Measurements from ENCODE around the gene JPH3. TPM values are rescaled to one million over a fixed set of nuclear protein-coding genes. Genes with fewer than 3 reads are reported as not detected.
"Not testable (repeated sequence)": the region's sequence is repeated elsewhere in the genome, so short reads cannot be mapped to it uniquely, and the experiment has no call there.

JPH3 gene
- total RNA-seq, 2 experiments from 2014 or later: not detected

GRCh38 chr16:87709677-87710076 lies 107.4 kb downstream of the JPH3 start:
- no peak for DNase-seq
- Mint-ChIP-seq H3K9me3 (no peaks in the 10 kb centered on the region), H3K27me3 (no peaks in the 10 kb centered on the region), H3K27ac (no peak overlapping the region), H3K4me3 (no peak overlapping the region), H3K36me3 (ENCODE audit: low read depth) (peaks cover 30% of the 10 kb centered on the region), H3K4me1 (peaks cover 26% of the 10 kb centered on the region)
- POLR2A ChIA-PET: interaction anchor here (1.1 to 1.5 kb wide), 2 partner anchors 56 to 321 kb away, joined by 3 to 6 read pairs; partner anchors contain the start of gene KLHDC4
- CTCF ChIA-PET: no interaction called here

DNA sequence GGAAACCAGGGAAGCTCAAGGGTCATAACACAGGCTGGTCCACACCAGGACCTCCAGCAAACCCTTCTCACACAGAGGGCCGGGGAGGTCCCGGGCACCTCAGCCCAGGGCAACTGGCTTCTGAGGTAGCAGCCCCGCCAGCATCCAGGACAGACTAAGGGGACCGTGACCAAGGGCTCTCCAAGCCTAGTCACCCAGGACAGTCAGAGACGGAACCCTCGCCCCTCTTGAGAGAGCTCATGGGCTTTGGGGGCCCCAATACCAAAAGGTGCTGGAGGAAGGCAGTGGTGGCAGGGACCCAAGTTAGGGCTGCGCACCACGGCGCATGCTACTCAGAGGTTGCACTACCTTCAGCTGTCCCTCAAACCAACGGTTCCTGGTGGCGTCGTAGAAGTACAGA lies 108.6 kb downstream of the JPH3 start:
- Mint-ChIP-seq H3K9me3 (no peaks in the 10 kb centered on the region), H3K4me3 (no peak overlapping the region), H3K36me3 (ENCODE audit: low read depth) (peaks cover 40% of the 10 kb centered on the region), H3K27ac (no peak overlapping the region), H3K4me1 (peaks cover 31% of the 10 kb centered on the region), H3K27me3 (no peaks in the 10 kb centered on the region)
- ChIA-PET CTCF (no interaction called here), POLR2A (interaction anchor here (1.5 to 1.7 kb wide), 2 partner anchors 10 to 55 kb away, joined by 6 to 8 read pairs; partner anchors contain the start of gene KLHDC4)
- DNase-seq: no peak

- Mint-ChIP-seq H3K27me3 (no peaks in the 10 kb centered on the region), H3K9me3 (no peaks in the 10 kb centered on the region), H3K27ac (peak overlapping the region; percentile 26), H3K4me1 (peaks cover 31% of the 10 kb centered on the region), H3K4me3 (no peak overlapping the region), H3K36me3 (ENCODE audit: low read depth) (peaks cover 44% of the 10 kb centered on the region)
- no peak for DNase-seq
- CTCF ChIA-PET: interaction anchor here (2.5 kb wide), 1 partner anchor 10 kb away, joined by 8 read pairs; no protein-coding TSS in a partner anchor
- POLR2A ChIA-PET: no interaction called here
Measured at GRCh38 chr16:87712184-87712762, 110.0 kb downstream of the JPH3 start.

DNA sequence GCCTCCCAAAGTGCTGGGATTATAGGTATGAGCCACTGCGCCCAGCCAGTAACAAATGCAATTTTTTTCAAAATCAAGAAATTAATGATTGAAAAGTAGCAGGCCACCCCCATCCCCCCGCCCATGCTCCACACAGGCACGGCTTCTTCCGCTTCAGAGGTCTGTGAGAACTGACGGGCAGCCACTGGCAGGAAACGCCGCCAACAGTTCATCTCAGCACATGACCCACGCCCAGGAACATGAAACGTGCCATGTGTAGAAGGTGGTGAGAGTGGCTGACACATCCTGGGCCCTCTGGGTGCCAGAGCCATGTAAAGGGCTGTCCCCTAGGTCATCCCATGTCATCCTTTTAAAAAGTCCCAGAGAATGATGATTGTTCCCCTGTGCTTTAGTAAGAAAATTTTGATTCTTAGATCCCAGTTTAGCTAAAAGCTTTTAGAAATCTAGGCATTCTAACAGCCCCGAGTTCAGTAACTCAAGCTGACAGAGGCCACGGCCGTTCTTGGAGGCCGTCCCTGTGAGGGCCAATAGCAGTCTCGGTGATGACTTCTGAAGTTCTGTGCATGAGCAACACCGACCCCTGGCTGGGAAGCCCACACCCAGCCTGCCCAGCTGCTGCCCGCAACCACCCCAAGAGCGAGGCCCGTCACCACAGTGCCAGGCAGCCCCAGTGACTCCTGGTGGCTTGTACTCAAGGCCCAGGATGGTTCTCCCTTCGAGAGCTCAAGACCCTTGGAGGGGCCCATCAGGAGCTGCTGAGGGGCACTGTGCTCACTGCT lies 111.3 kb downstream of the JPH3 start:
- Mint-ChIP-seq H3K4me1 (peaks cover 34% of the 10 kb centered on the region), H3K36me3 (ENCODE audit: low read depth) (peaks cover 39% of the 10 kb centered on the region), H3K4me3 (no peak overlapping the region), H3K27me3 (no peaks in the 10 kb centered on the region), H3K27ac (peak overlapping the region; percentile 88), H3K9me3 (no peaks in the 10 kb centered on the region)
- ChIA-PET POLR2A (interaction anchor here (0.6 to 1.3 kb wide), 5 partner anchors 11 to 409 kb away, joined by 3 to 5 read pairs (median 3); no protein-coding TSS in a partner anchor), CTCF (interaction anchor here (1.0 to 2.5 kb wide), 3 partner anchors 11 to 65 kb away, joined by 3 to 8 read pairs (median 3); no protein-coding TSS in a partner anchor)
- DNase-seq: peak; percentile 80

GRCh38 chr16:87715231-87715630 lies 112.9 kb downstream of the JPH3 start:
- Mint-ChIP-seq H3K4me1 (peaks cover 34% of the 10 kb centered on the region), H3K9me3 (no peaks in the 10 kb centered on the region), H3K27me3 (no peaks in the 10 kb centered on the region), H3K27ac (peak overlapping the region; percentile 0), H3K4me3 (no peak overlapping the region), H3K36me3 (ENCODE audit: low read depth) (peaks cover 45% of the 10 kb centered on the region)
- no peak for DNase-seq
- ChIA-PET CTCF (interaction anchor here (0.7 kb wide), 1 partner anchor 156 kb away, joined by 3 read pairs; no protein-coding TSS in a partner anchor), POLR2A (interaction anchor here (0.8 to 1.3 kb wide), 2 partner anchors 9 to 50 kb away, joined by 3 read pairs; no protein-coding TSS in a partner anchor)

DNA sequence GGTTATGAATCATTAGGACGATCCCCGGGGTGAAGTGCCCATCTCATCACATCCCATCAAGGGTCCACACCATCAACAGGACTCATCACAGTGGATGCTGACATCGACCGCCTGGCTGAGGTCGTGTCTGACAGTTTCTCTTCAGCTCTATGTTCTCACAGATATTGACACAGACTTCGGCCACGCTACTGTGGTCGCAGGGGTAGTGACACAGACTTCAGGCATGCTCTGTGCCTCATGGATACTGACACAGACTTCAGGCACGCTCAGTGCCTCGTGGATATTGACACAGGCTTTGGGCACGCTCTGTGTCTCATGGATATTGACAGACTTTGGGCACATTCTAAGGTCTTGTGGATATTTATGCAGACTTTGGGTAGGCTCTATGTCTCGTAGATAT lies 113.3 kb downstream of the JPH3 start:
- H3K4me3 Mint-ChIP-seq: no peak overlapping the region
- peaks cover 45% of the 10 kb centered on the region for H3K36me3 Mint-ChIP-seq (ENCODE audit: low read depth)
- CTCF ChIA-PET: interaction anchor here (0.8 kb wide), 1 partner anchor 36 kb away, joined by 3 read pairs; no protein-coding TSS in a partner anchor
- H3K27me3 Mint-ChIP-seq: no peaks in the 10 kb centered on the region
- H3K27ac Mint-ChIP-seq: peak overlapping the region; percentile 0
- no peaks in the 10 kb centered on the region for H3K9me3 Mint-ChIP-seq
- no peak for DNase-seq
- H3K4me1 Mint-ChIP-seq: peaks cover 34% of the 10 kb centered on the region
- POLR2A ChIA-PET: interaction anchor here (0.8 kb wide), 1 partner anchor 10 kb away, joined by 3 read pairs; no protein-coding TSS in a partner anchor

DNA sequence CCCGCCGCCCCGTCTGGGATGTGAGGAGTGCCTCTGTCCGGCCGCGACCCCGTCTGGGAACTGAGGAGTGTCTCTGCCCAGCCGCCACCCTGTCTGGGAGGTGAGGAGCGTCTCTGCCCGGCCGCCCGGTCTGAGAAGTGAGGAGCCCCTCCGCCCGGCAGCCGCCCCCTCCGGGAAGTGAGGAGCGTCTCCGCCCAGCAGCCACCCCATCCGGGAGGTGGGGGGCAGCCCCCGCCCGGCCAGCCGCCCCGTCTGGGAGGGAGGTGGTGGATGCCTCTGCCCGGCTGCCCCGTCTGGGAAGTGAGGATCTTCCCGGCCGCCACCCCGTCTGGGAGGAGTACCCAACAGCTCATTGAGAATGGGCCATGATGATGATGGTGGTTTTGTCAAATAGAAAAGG lies 116.5 kb downstream of the JPH3 start:
- CTCF ChIA-PET, H3K27ac Mint-ChIP-seq, DNase-seq, POLR2A ChIA-PET, H3K4me3 Mint-ChIP-seq, H3K27me3 Mint-ChIP-seq, H3K9me3 Mint-ChIP-seq: not testable (repeated sequence)
- peaks cover 19% of the 10 kb centered on the region for H3K4me1 Mint-ChIP-seq
- peaks cover 59% of the 10 kb centered on the region for H3K36me3 Mint-ChIP-seq (ENCODE audit: low read depth)

DNA sequence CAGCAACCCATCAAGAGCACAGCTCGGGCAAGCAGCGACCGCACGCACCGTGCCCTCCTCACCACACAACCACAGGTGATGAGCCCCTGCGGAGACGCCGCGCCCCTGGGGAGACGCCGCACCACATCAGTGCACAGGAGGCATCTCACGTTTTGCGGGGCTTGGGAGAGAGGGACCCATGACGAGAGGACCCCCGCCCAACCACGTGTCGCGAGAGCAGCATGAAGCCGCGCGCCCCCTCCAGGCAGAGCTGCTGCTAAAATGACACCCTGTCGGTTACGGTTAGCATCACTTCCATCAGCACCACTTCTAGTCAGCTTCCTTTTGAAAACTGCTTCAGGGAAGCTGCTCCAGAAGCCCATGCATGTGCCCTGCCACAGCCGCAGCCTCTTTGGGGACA lies 118.1 kb downstream of the JPH3 start:
- Mint-ChIP-seq H3K36me3 (ENCODE audit: low read depth) (peaks cover 57% of the 10 kb centered on the region), H3K27me3 (no peaks in the 10 kb centered on the region), H3K4me3 (no peak overlapping the region), H3K27ac (no peak overlapping the region), H3K4me1 (peaks cover 9% of the 10 kb centered on the region), H3K9me3 (no peaks in the 10 kb centered on the region)
- POLR2A ChIA-PET: no interaction called here
- DNase-seq: no peak
- CTCF ChIA-PET: no interaction called here

DNA sequence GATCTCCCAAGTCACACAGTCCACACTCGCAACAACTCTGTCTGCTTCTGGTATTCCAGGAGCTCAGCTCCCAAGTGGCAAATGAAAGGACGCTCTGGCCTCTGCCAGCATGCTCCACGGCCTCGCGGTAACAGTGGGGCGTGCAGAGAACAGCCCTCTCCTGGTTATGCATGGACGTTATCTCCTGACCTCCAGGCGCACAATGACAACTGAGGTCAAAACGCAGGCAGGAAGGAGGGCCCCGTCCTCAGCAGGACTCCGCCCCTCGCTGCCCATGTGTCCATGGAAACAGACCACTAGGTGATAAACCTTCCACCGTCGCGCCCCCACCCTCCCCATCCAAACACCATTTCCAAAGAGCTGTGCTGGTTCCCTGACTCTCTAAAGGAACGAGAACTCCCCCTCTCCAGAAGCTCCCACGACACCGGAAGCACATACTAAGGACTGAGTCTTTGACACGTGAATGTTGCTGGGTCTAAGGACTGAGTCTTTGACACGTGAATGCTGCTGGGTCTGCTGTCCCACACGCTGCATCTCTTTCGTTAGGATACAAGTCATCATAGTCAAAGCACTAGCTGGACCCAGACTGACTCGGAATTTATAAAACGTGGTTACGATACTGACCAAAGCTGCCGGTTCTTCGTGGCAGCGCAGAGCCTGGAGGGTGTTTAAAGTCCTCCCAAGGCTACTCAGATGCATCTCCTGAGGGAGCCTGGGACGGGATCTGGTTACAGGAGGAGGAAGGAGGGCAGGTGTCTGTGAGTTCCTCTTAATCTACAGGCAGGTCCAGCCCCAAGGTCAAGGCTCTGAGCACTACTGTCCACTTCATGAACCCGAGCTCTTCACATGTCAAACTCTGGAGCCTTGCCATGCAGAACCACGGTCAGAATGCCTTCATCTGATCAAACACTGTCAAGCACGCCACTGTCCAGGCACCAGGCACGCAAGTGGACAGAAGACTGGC lies 119.6 kb downstream of the JPH3 start:
- POLR2A ChIA-PET: interaction anchor here (3.0 kb wide), 1 partner anchor 43 kb away, joined by 7 read pairs; the partner anchor contains the start of gene KLHDC4
- Mint-ChIP-seq H3K4me3 (no peak overlapping the region), H3K36me3 (ENCODE audit: low read depth) (peaks cover 57% of the 10 kb centered on the region), H3K27ac (no peak overlapping the region), H3K9me3 (no peaks in the 10 kb centered on the region), H3K4me1 (peaks cover 7% of the 10 kb centered on the region), H3K27me3 (no peaks in the 10 kb centered on the region)
- CTCF ChIA-PET: interaction anchor here (0.8 to 1.4 kb wide), 2 partner anchors 57 to 86 kb away, joined by 3 to 4 read pairs; no protein-coding TSS in a partner anchor
- no peak for DNase-seq

DNA sequence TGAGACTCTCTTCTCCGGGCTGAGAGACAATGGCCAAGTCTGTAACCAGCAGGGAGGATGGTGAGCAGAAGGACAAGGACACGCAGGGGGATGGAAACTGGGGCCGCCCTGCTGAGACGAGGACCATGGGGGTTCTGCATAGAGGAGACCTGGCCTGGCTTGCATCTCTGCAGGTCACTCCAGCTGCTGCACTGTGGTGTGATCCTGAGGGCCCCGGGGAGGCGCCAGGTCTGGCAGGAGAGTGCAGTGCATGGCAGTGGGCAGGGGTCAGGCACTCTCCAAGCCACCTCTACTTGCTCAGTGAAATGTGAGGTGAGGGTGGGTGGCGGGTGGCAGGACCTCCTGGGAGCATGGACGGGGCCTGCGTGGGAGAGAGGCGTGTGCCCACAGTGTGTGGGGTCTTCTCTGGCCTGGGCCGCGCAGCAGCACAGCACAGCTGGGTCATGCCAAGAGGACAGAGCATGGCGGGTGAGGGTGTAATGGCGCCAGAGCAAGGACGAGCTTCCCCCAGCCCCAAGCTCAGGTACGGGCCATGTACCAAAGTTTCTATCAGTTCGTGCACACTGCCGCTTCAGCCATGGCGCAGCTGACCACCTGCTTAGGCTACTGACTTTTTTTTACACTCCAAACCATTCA lies 120.4 kb downstream of the JPH3 start:
- Mint-ChIP-seq H3K27me3 (no peaks in the 10 kb centered on the region), H3K9me3 (no peaks in the 10 kb centered on the region), H3K36me3 (ENCODE audit: low read depth) (peaks cover 63% of the 10 kb centered on the region), H3K4me1 (peaks cover 8% of the 10 kb centered on the region), H3K27ac (no peak overlapping the region), H3K4me3 (no peak overlapping the region)
- DNase-seq: no peak
- POLR2A ChIA-PET: interaction anchor here (3.0 kb wide), 1 partner anchor 42 kb away, joined by 7 read pairs; the partner anchor contains the start of gene KLHDC4
- CTCF ChIA-PET: interaction anchor here (0.6 kb wide), 1 partner anchor 35 kb away, joined by 4 read pairs; no protein-coding TSS in a partner anchor

DNA sequence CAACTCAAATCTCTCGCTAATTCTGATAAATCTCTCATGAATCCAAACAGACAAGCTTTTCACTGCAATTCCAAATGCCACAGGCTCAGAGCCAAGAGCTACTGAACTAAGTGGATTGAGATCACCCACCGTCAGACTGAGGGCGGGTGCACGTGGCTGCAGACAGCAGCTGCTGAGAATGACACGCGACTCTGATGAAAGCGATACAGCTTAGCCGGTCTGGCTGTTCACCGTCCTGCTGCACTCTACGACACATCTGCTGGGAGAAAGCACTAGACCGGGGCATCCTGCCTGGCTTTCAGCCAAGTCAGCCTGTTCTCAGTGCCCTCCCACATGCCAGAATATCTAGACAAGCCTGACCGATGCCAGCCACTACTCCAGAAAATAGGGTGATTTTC lies 120.9 kb downstream of the JPH3 start:
- H3K4me3 Mint-ChIP-seq: no peak overlapping the region
- no peaks in the 10 kb centered on the region for H3K27me3 Mint-ChIP-seq
- H3K27ac Mint-ChIP-seq: no peak overlapping the region
- DNase-seq: no peak
- H3K9me3 Mint-ChIP-seq: no peaks in the 10 kb centered on the region
- POLR2A ChIA-PET: interaction anchor here (3.0 kb wide), 1 partner anchor 42 kb away, joined by 7 read pairs; the partner anchor contains the start of gene KLHDC4
- CTCF ChIA-PET: no interaction called here
- H3K36me3 Mint-ChIP-seq (ENCODE audit: low read depth): peaks cover 65% of the 10 kb centered on the region
- peaks cover 6% of the 10 kb centered on the region for H3K4me1 Mint-ChIP-seq

Measured in activated CD4-positive, alpha-beta memory T cell treated with anti-CD3 and anti-CD28 coated beads, Interleukin-2, amount 10 ng/mL, durations not matched to agents 7 days and 5 days (primary cell).